Activated CD8-positive, alpha-beta memory T cell treated with anti-CD3 and anti-CD28 coated beads for 4 hours (primary cell): ENCODE results near the gene ARL5C.

Source experiments
- DNase-seq, 2 donors: peaks; one replicate each; pipeline ENCODE4 v3.0.0-alpha.2; 2020; ENCODE audit warnings: low read depth in 2 of 2

ARL5C gene

GRCh38 chr17:39167476-39167875 is 1.5 kb upstream of the ARL5C start:
- DNase-seq = no peak

GRCh38 chr17:39166437-39167335 is 725 bp upstream of the ARL5C start:
- no peak for DNase-seq

GRCh38 chr17:39165178-39165840 is 652 bp downstream of the ARL5C start:
- DNase-seq = no peak

GRCh38 chr17:39164675-39165143 is 1.3 kb downstream of the ARL5C start:
- peak; percentile 53 to 58 for DNase-seq

GRCh38 chr17:39161962-39162361 is 4.0 kb downstream of the ARL5C start:
- DNase-seq = no peak

- DNase-seq = no peak
Measured at GRCh38 chr17:39158623-39159022, 7.3 kb downstream of the ARL5C start.

- DNase-seq = no peak
Measured at GRCh38 chr17:39156491-39156890, 9.5 kb downstream of the ARL5C start.

- DNase-seq = no peak
Measured at GRCh38 chr17:39155654-39156053, 10.3 kb downstream of the ARL5C start.

- peak; percentile 87 to 89 for DNase-seq
Measured at GRCh38 chr17:39153599-39154051, 12.3 kb downstream of the ARL5C start.

GRCh38 chr17:39151943-39152818 is 13.8 kb downstream of the ARL5C start:
- no peak for DNase-seq

GRCh38 chr17:39151150-39151942 is 14.6 kb downstream of the ARL5C start, which contains the start of gene PLXDC1:
PLXDC1 (minus strand) TSS chr17:39151637; CDS start chr17:39151437, 200 bp downstream.
- DNase-seq = no peak

GRCh38 chr17:39150795-39151149 is 15.2 kb downstream of the ARL5C start:
- no peak for DNase-seq

GRCh38 chr17:39150104-39150634 is 15.8 kb downstream of the ARL5C start:
- no peak for DNase-seq

GRCh38 chr17:39147221-39148185 is 18.5 kb downstream of the ARL5C start:
- no peak for DNase-seq

- no peak for DNase-seq
Measured at GRCh38 chr17:39146273-39146672, 19.7 kb downstream of the ARL5C start.

GRCh38 chr17:39145143-39145542 is 20.8 kb downstream of the ARL5C start:
- DNase-seq = no peak

- DNase-seq = no peak
Measured at GRCh38 chr17:39144416-39144840, 21.5 kb downstream of the ARL5C start.

GRCh38 chr17:39143552-39144093 is 22.3 kb downstream of the ARL5C start:
- DNase-seq = no peak
